NCI-H2107 treated with DMSO at 0.1 percent for 48 hours (cell line): ENCODE measurements around the gene THSD4.
"Not testable (repeated sequence)": the region's sequence is repeated elsewhere in the genome, so short reads cannot be mapped to it uniquely, and the experiment has no call there.

Source experiments
- DNase-seq: peaks from one replicate; lab custom pipeline; 2025; ENCODE audit not compliant: unreplicated experiment; lab: John Stamatoyannopoulos, UW

THSD4 gene

GRCh38 chr15:71143373-71144310 lies 28.4 kb downstream of the THSD4 start:
- DNase-seq = no peak

- no peak for DNase-seq
Observed at GRCh38 chr15:71145648-71146047, 30.4 kb downstream of the THSD4 start.

- peak; percentile 0 for DNase-seq
Observed at GRCh38 chr15:71146580-71146982, 31.3 kb downstream of the THSD4 start.

- DNase-seq = no peak
Observed at GRCh38 chr15:71148048-71148447, 32.8 kb downstream of the THSD4 start.

GRCh38 chr15:71149646-71150557 lies 34.6 kb downstream of the THSD4 start:
- DNase-seq = no peak

- no peak for DNase-seq
Observed at GRCh38 chr15:71151081-71151480, 35.8 kb downstream of the THSD4 start.

- no peak for DNase-seq
Observed at GRCh38 chr15:71152542-71152941, 37.3 kb downstream of the THSD4 start.

GRCh38 chr15:71153823-71154524 lies 38.7 kb downstream of the THSD4 start:
- DNase-seq = no peak

GRCh38 chr15:71154607-71155200 lies 39.4 kb downstream of the THSD4 start:
- no peak for DNase-seq

GRCh38 chr15:71155534-71155933 lies 40.3 kb downstream of the THSD4 start:
- no peak for DNase-seq

- no peak for DNase-seq
Observed at GRCh38 chr15:71160976-71161375, 45.7 kb downstream of the THSD4 start.

- no peak for DNase-seq
Observed at GRCh38 chr15:71162309-71162708, 47.0 kb downstream of the THSD4 start.

GRCh38 chr15:71164606-71165005 lies 49.3 kb downstream of the THSD4 start:
- not testable (repeated sequence) for DNase-seq

- no peak for DNase-seq
Observed at GRCh38 chr15:71167445-71168165, 52.3 kb downstream of the THSD4 start.

GRCh38 chr15:71168166-71168834 lies 53.0 kb downstream of the THSD4 start:
- DNase-seq = no peak

GRCh38 chr15:71170163-71170562 lies 54.9 kb downstream of the THSD4 start:
- DNase-seq = no peak

GRCh38 chr15:71171195-71171594 lies 55.9 kb downstream of the THSD4 start:
- DNase-seq = no peak

- DNase-seq = not testable (repeated sequence)
Observed at GRCh38 chr15:71174360-71174759, 59.1 kb downstream of the THSD4 start.
